Astrocyte (in vitro differentiated cells and primary cell): ENCODE measurements around the gene EMP2.

Experiments used
- CTCF ChIP-seq: IDR thresholded peaks from 2 replicates; pipeline ENCODE4 v1.5.1; 2011; ENCODE audit warnings: low read depth, mild to moderate bottlenecking, inconsistent platforms, low read length, moderate library complexity; ENCODE audit not compliant: insufficient read depth
- EZH2 ChIP-seq: IDR thresholded peaks from 2 replicates; pipeline ENCODE4 v1.6.1; 2012; ENCODE audit warnings: mild to moderate bottlenecking, low read length, inconsistent platforms; ENCODE audit not compliant: insufficient read depth

GRCh38 chr16:10620120-10620519, 39.7 kb upstream of the EMP2 start:
- TF ChIP-seq CTCF (no peak), EZH2 (no peak)
